ENCODE results near the gene SSX2IP.

DNA sequence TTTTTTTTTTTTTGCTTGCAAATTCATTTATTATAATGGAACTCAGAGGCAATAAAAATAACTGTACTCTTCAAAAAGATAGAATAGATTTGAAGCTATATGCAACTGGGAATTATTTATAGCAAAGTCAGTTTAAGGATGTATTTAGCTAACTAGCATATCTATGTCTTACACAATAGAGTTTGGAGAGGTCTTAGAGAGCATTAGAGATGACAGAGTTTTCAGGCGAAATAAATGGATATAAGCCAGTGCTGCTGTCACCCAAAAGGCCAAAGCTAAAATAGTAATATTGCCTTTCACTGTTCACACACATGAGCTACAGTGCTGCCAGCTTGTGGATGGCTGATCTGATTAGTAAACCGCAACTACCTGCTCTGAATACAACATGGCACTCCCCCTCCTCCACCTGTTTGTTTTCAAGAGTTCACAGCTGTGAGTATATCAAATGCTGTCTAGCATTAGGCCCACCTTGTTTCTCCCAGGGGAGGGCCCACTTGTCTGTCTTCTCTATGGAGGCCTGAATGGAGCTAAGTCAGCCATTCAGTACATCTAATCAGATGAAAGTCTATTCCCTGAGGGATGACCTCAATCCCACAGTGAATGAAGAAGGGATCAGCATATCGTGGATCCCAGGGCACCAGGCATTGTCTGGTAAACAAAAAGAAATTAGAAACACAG lies 25.2 kb upstream of the SSX2IP start:
- TF ChIP-seq YY1 (IDR thresholded peaks at IDR 0.05; ENCODE audit: insufficient read depth, insufficient read length) = no peak
- no peak for TF ChIP-seq ZNF274 (IDR thresholded peaks at IDR 0.05; ENCODE audit: low read depth, low read length)
